Tibial artery (tissue), 4 donors: ENCODE results near the gene KAT2B.
"Not testable (repeated sequence)": the region's sequence is repeated elsewhere in the genome, so short reads cannot be mapped to it uniquely, and the experiment has no call there.

ENCODE experiments used
- DNase-seq, 2 donors: peaks; one replicate each; pipeline ENCODE4 v3.0.0-alpha.2; 2019
- H3K27ac ChIP-seq, 2 donors: fragments of 200-600 bp; sonication (generic) in 1 of 2; 1 replicate in 1 of 2; 2 replicates in 1 of 2; pipeline ENCODE4 v1.5.1; 2018 to 2019; ENCODE audit warnings: mild to moderate bottlenecking in 1 of 2
- H3K27me3 ChIP-seq, 2 donors: fragments of 200-600 bp; sonication (generic) in 1 of 2; one replicate each; pipeline versions ENCODE4 v1.5.1 to v1.6.0; 2016 to 2019
- H3K36me3 ChIP-seq, 3 donors: fragments of 200-600 bp; sonication (generic) in 2 of 3; one replicate each; pipeline ENCODE4 v1.5.1; 2016 to 2019; ENCODE audit warnings: mild to moderate bottlenecking in 2 of 3
- H3K4me1 ChIP-seq, 4 donors: fragments of 200-600 bp; sonication (generic) in 2 of 4; 1 replicate in 3 of 4; 2 replicates in 1 of 4; pipeline ENCODE4 v1.5.1; 2016 to 2019
- H3K4me3 ChIP-seq, 2 donors: fragments of 200-600 bp; sonication (generic) in 1 of 2; 1 replicate in 1 of 2; 2 replicates in 1 of 2; pipeline ENCODE4 v1.5.1; 2018 to 2019; ENCODE audit warnings: mild to moderate bottlenecking in 2 of 2
- H3K9me3 ChIP-seq, 3 donors: fragments of 200-600 bp; sonication (generic) in 1 of 3; one replicate each; pipeline ENCODE4 v1.5.1; 2016 to 2019
- intact Hi-C: fragments of 100-400 bp; cut with DNase I; formaldehyde crosslinking; loops from one replicate; pipeline ENCODE4 v1.15.0; 2023; ENCODE audit warnings: low total_unique reads
- TF ChIP-seq, protein P1 (sequence below), 2 experiments: fragments of 200-600 bp in 1 of 2; fragments of 450-650 bp in 1 of 2; IDR thresholded peaks; one replicate each; pipeline ENCODE4 v1.5.1; 2017 to 2019; ENCODE audit warnings: antibody characterized with exemption in 2 of 2, mild to moderate bottlenecking in 1 of 2, moderate library complexity in 1 of 2

The KAT2B gene

GRCh38 chr3:20023623-20024405, 16.4 kb upstream of the KAT2B start:
- H3K27ac ChIP-seq = peak overlapping the region; percentile 49 to 59

GRCh38 chr3:20027136-20027535, 13.1 kb upstream of the KAT2B start:
- intact Hi-C loops = no loop called here
- H3K4me3 ChIP-seq = no peak overlapping the region
- H3K36me3 ChIP-seq = no peaks in the 10 kb centered on the region

More at GRCh38 chr3:20023623-20024405, 16.4 kb upstream of the KAT2B start:
- intact Hi-C loops = no loop called here
- Histone ChIP-seq H3K4me3 (no peak overlapping the region), H3K27me3 (no peaks in the 10 kb centered on the region), H3K9me3 (no peaks in the 10 kb centered on the region), H3K36me3 (no peaks in the 10 kb centered on the region), H3K4me1 (peaks cover 0 to 19% (median 7%) of the 10 kb centered on the region in 4 donors)
- DNase-seq = peak in 1 of 2 donors; percentile 61
- TF ChIP-seq, protein P1, sequence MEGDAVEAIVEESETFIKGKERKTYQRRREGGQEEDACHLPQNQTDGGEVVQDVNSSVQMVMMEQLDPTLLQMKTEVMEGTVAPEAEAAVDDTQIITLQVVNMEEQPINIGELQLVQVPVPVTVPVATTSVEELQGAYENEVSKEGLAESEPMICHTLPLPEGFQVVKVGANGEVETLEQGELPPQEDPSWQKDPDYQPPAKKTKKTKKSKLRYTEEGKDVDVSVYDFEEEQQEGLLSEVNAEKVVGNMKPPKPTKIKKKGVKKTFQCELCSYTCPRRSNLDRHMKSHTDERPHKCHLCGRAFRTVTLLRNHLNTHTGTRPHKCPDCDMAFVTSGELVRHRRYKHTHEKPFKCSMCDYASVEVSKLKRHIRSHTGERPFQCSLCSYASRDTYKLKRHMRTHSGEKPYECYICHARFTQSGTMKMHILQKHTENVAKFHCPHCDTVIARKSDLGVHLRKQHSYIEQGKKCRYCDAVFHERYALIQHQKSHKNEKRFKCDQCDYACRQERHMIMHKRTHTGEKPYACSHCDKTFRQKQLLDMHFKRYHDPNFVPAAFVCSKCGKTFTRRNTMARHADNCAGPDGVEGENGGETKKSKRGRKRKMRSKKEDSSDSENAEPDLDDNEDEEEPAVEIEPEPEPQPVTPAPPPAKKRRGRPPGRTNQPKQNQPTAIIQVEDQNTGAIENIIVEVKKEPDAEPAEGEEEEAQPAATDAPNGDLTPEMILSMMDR (IDR thresholded peaks at IDR 0.05) = no peak

DNA sequence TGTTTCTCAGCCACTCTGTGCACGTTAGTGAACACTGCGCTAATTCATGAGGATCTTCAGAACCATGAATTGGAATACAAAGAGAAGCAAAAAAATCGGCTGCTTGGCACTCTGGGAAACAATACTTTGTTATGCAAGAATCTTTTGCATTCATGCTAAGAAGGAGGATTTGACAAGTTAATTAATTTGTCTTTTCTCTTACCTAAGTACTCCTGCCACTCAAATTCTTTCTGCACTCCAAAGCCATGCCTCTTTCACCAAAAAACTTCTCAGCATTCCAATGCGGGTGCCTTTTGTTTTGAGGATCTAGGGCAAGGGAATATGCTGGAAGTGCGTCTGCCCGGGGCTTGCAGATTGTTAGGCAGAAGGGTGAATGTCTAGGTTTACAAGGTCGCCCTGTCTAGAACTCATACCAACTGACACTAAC, 11.3 kb upstream of the KAT2B start:
- H3K27me3 ChIP-seq = no peaks in the 10 kb centered on the region
- no peak overlapping the region for H3K4me3 ChIP-seq
- no peaks in the 10 kb centered on the region for H3K9me3 ChIP-seq
- TF ChIP-seq, protein P1 (IDR thresholded peaks at IDR 0.05) = no peak
- DNase-seq = no peak
- H3K4me1 ChIP-seq = peaks cover 0 to 8% (median 3%) of the 10 kb centered on the region in 4 donors
- intact Hi-C loops = no loop called here
- no peaks in the 10 kb centered on the region for H3K36me3 ChIP-seq
- H3K27ac ChIP-seq = no peak overlapping the region

More at GRCh38 chr3:20027136-20027535, 13.1 kb upstream of the KAT2B start:
- DNase-seq = no peak
- TF ChIP-seq, protein P1 (IDR thresholded peaks at IDR 0.05) = no peak
- H3K4me1 ChIP-seq = peaks cover 0 to 19% (median 7%) of the 10 kb centered on the region in 4 donors
- no peak overlapping the region for H3K27ac ChIP-seq
- H3K9me3 ChIP-seq = no peaks in the 10 kb centered on the region
- no peaks in the 10 kb centered on the region for H3K27me3 ChIP-seq

DNA sequence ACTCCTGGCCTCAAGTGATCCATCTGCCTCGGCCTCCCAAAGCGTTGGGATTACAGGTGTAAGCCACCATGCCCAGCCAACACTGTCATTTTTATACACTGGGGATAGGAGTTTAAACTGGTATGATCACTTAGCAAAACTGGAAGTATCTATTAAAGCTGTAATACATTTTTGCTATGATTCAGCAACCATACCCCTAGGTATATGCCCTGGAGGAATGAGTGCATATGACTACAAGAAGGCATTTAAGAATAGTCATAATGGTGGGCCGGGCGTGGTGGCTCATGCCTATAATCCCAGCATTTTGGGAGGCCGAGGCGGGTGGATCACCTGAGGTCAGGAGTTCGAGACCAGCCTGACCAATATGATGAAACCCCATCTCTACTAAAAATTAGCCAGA, 8.3 kb upstream of the KAT2B start:
- H3K36me3 ChIP-seq, DNase-seq, intact Hi-C loops, H3K4me3 ChIP-seq, H3K9me3 ChIP-seq, H3K27ac ChIP-seq, H3K4me1 ChIP-seq, H3K27me3 ChIP-seq: not testable (repeated sequence)

DNA sequence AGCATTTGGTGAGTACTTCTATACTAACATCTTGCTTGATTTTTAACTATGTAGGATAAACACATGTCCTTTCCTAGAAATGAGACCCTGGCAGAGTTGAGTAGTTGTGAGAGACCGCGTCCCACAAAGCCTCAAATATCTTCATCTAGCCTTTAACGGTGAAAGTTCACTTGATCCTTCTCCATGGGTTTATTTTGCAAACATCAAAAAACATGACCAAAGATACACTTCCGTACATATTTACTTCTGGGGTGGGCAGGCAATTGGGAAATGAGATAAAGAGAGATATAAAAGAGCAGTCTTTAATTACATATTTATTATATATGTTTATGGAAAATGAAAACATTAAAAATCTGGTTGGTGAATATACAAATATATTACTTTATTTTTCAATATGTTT, 5.2 kb upstream of the KAT2B start:
- Histone ChIP-seq H3K27ac (no peak overlapping the region), H3K9me3 (no peaks in the 10 kb centered on the region), H3K27me3 (no peaks in the 10 kb centered on the region), H3K4me3 (no peak overlapping the region), H3K4me1 (peaks cover 0 to 11% (median 5%) of the 10 kb centered on the region in 4 donors), H3K36me3 (no peaks in the 10 kb centered on the region)
- no peak for DNase-seq
- TF ChIP-seq, protein P1 (IDR thresholded peaks at IDR 0.05) = no peak
- intact Hi-C loops = no loop called here

- H3K4me1 ChIP-seq = peaks cover 4 to 20% (median 13%) of the 10 kb centered on the region in 4 donors
- peak overlapping the region; percentile 97 to 98 for H3K27ac ChIP-seq
- H3K36me3 ChIP-seq = no peaks in the 10 kb centered on the region
- no peak for DNase-seq
- TF ChIP-seq, protein P1 (IDR thresholded peaks at IDR 0.05) = no peak
- intact Hi-C loops = no loop called here
- no peak overlapping the region for H3K4me3 ChIP-seq
- H3K9me3 ChIP-seq = no peaks in the 10 kb centered on the region
- no peaks in the 10 kb centered on the region for H3K27me3 ChIP-seq
These were observed 2.8 kb upstream of the KAT2B start for GRCh38 chr3:20037255-20037996.
